HepG2 (cell line): ENCODE results near the gene NTM. TPM values are rescaled to one million over a fixed set of nuclear protein-coding genes. Genes with fewer than 3 reads are reported as not detected.

Experiments used
- ATAC-seq: fragments of 200-7000 bp; cut with Tn5 transposase; 3 replicates; pipeline ENCODE4 v1.9.1; 2020; ENCODE audit warnings: mild to moderate bottlenecking, moderate library complexity
- BruUV-seq: library from RNA; stranded (reverse); fragments of 400-500 nt; replicated peaks from 2 replicates; lab custom pipeline; 2021; lab: Mats Ljungman, UMichigan
- CTCF ChIA-PET: fragments of 300-600 bp; formaldehyde crosslinking; extraction: SDS; loops from one replicate; lab custom pipeline; 2021; ENCODE audit warnings: low total read pairs, inconsistent platforms, low intra/inter-chr PET ratio; lab: Yijun Ruan, JAX
- POLR2A ChIA-PET: fragments of 350-600 bp; sonication (Branson Sonifier 250); formaldehyde crosslinking; loops from one replicate; lab custom pipeline; 2020; ENCODE audit warnings: antibody characterized with exemption, inconsistent platforms; lab: Yijun Ruan, JAX
- DNase-seq: peaks from one replicate; pipeline ENCODE4 v3.0.0-alpha.2; 2015; ENCODE audit warnings: low spot score
- FAIRE-seq: peaks from 3 replicates; lab custom pipeline; 2011; peaks lifted over from hg19 to GRCh38; lab: Jason Lieb, UNC
- H2AFZ ChIP-seq: one replicate; pipeline ENCODE4 v1.6.1; 2011; ENCODE audit warnings: low read length, inconsistent platforms
- H3K27ac ChIP-seq: fragments of 300-600 bp; 3 replicates; pipeline ENCODE4 v1.8.0; 2011; ENCODE audit warnings: mixed run types, mild to moderate bottlenecking, mixed read lengths, low read length, inconsistent platforms; ENCODE audit not compliant: insufficient read depth; ENCODE audit errors: extremely low read length
- H3K27me3 ChIP-seq, 2 experiments: fragments of 200-600 bp in 1 of 2; 2 replicates in 1 of 2; 3 replicates in 1 of 2; pipeline versions ENCODE4 v1.6.0 to v1.8.0; 2011; ENCODE audit warnings: low read length in 2 of 2, mild to moderate bottlenecking in 2 of 2, moderate library complexity in 2 of 2, inconsistent platforms in 1 of 2; ENCODE audit not compliant: insufficient read depth in 2 of 2, control insufficient read depth in 1 of 2
- H3K36me3 ChIP-seq, 2 experiments: fragments of 200-600 bp in 1 of 2; replicated peaks in 1 of 2; 2 replicates in 1 of 2; 3 replicates in 1 of 2; pipeline versions ENCODE4 v1.5.1 to v1.8.0; 2011; ENCODE audit warnings: low read length in 2 of 2, inconsistent platforms in 1 of 2; ENCODE audit not compliant: insufficient read depth in 2 of 2, control insufficient read depth in 1 of 2
- H3K4me1 ChIP-seq: 2 replicates; pipeline ENCODE4 v1.5.1; 2012; ENCODE audit warnings: low read length, inconsistent platforms; ENCODE audit not compliant: insufficient read depth
- H3K4me2 ChIP-seq: 2 replicates; pipeline ENCODE4 v1.6.0; 2011; ENCODE audit warnings: low read depth, low read length, inconsistent platforms
- H3K4me3 ChIP-seq, 3 experiments: fragments of 200-600 bp in 1 of 3; sonication (generic), shearing (Covaris generic) in 1 of 3; replicated peaks in 1 of 3; 2 replicates each; pipeline ENCODE4 v1.5.1; 2011 to 2016; ENCODE audit warnings: low read length in 3 of 3, inconsistent platforms in 2 of 3, low read depth in 2 of 3, mild to moderate bottlenecking in 2 of 3, control low read depth in 1 of 3, mixed read lengths in 1 of 3; ENCODE audit not compliant: insufficient read depth in 1 of 3
- H3K79me2 ChIP-seq: one replicate; pipeline ENCODE4 v1.6.1; 2011; ENCODE audit warnings: low read length, inconsistent platforms; ENCODE audit not compliant: insufficient read depth
- H3K9ac ChIP-seq: 2 replicates; pipeline ENCODE4 v1.6.0; 2011; ENCODE audit warnings: mild to moderate bottlenecking, low read depth, low read length, inconsistent platforms; ENCODE audit not compliant: insufficient read depth
- H3K9me3 ChIP-seq: 2 replicates; pipeline ENCODE4 v1.5.1; 2012; ENCODE audit warnings: mild to moderate bottlenecking, low read length
- H4K20me1 ChIP-seq: 2 replicates; pipeline ENCODE4 v1.6.0; 2011; ENCODE audit warnings: inconsistent platforms, mild to moderate bottlenecking, low read length, moderate library complexity; ENCODE audit not compliant: insufficient read depth
- SIX1 ChIP-seq: sonication (generic); formaldehyde crosslinking; IDR thresholded peaks from 2 replicates; pipeline ENCODE4 v1.4.0; 2020; ENCODE audit warnings: missing genetic modification reagents, borderline replicate concordance
- SMC3 ChIP-seq: IDR thresholded peaks from 2 replicates; pipeline ENCODE4 v1.6.1; 2011; ENCODE audit warnings: low read length, improper control_type of control experiment
- STAG1 ChIP-seq: sonication (generic); formaldehyde crosslinking; IDR thresholded peaks from 2 replicates; pipeline ENCODE4 v1.4.0; 2020; ENCODE audit warnings: missing genetic modification reagents
- YY1 ChIP-seq: IDR thresholded peaks from 2 replicates; pipeline ENCODE4 v1.6.1; 2011; ENCODE audit warnings: low read length, low read depth, moderate library complexity, mild to moderate bottlenecking; ENCODE audit not compliant: insufficient read depth, insufficient replicate concordance
- ZNF230 ChIP-seq: sonication (generic); formaldehyde crosslinking; IDR thresholded peaks from 2 replicates; pipeline ENCODE4 v1.4.0; 2020; ENCODE audit warnings: mild to moderate bottlenecking, missing genetic modification reagents
- WGBS: methylation state at CpG from one replicate; pipeline ENCODE4 v1.1.6; 2017; ENCODE audit warnings: low lambda C conversion rate; 5-methylcytosine and 5-hydroxymethylcytosine counted together
- in situ Hi-C: cut with HindIII; loops from 2 replicates; pipeline ENCODE4 v1.10.0; 2017; ENCODE audit warnings: low pct_unique_long_range_greater_than_20kb; ENCODE audit not compliant: extremely low pct_ligation_motif_present
- intact Hi-C: fragments of 100-400 bp; cut with micrococcal nuclease; formaldehyde crosslinking; loops from one replicate; pipeline ENCODE4 v1.10.0; 2022; ENCODE audit not compliant: unreplicated experiment
- polyA plus RNA-seq, 8 experiments: library from polyadenylated mRNA; depleted of rRNA in 3 of 8; stranded (reverse) in 7 of 8; unstranded in 1 of 8; fragments of >200 nt; fragmentation: Illumina TruSeq in 4 of 8; extraction: Trizol in 4 of 8; gene quantifications; 2 replicates each; pipeline versions ENCODE4 v1.2.1 to v1.2.3, GENCODE V29; 2011 to 2016; ENCODE audit warnings: low read depth in 4 of 8, missing spikeins in 1 of 8, mixed read lengths in 1 of 8; ENCODE audit not compliant: insufficient read depth in 1 of 8
- total RNA-seq, 5 experiments: library from RNA; depleted of rRNA; stranded (reverse); fragments of >200 nt; fragmentation: Illumina TruSeq; extraction: Trizol; gene quantifications; 2 replicates each; pipeline ENCODE4 v1.2.3, GENCODE V29; 2016; ENCODE audit warnings: low read depth in 1 of 5
- TF ChIP-seq, protein P1 (sequence below): sonication (generic); formaldehyde crosslinking; IDR thresholded peaks from 2 replicates; pipeline ENCODE4 v1.5.0; 2020; ENCODE audit warnings: mild to moderate bottlenecking, missing genetic modification reagents, moderate library complexity
- TF ChIP-seq, protein P2 (sequence below): IDR thresholded peaks from 2 replicates; pipeline ENCODE4 v1.6.1; 2016; ENCODE audit warnings: control low read depth

Gene NTM
- total and polyA plus RNA-seq, 2 of the 13 experiments (the other 11 are each of a cell fraction or from before 2014, with no cell fraction given) = not detected

DNA sequence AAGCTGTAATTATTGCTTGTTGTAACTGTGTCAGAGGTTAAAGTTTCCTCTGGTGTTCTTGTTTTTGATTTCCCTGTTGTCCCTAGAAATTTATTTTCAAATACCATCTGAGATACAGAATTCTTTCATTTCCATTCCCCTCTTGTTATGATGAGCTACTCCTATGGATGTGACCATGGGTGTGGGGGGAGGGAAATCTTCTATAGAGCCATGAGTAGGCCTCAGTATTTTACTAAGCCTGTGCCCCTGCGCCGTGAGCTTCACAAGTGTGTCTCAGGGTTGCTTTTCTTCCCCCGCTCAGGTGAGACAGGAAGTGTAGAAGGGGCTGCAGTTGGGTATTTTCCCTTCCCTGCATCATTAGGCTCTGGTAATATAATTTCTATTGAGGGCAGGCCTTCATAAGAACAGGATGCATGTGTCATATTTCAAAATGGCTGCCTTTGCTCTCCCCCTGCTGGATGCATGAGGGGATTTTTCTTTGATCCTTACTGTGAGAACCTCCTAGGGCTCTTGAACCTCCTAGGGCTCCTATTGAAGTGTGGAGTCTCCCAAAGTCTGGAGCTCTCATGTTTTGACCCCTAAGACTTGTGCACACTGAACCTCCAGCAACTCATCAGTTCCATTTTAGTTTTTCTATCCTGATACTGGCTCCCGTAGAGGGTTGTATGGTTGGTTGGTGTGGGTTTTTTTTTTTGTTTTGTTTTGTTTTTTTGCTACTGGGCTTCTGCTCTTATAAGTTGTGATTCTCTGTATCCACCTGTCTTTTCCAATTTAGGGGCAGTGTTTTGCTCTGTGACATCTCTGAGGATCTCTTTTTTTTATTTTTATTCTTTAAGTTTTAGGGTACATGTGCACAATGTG, 658.2 kb downstream of the NTM start:
- no peaks in the 10 kb centered on the region for H3K4me1 ChIP-seq
- 75% methylated on average over 4 of the region's 4 CpGs for WGBS
- ChIA-PET POLR2A (no interaction called here), CTCF (interaction anchor here (0.7 to 2.4 kb wide), 3 partner anchors 161 to 334 kb away, joined by 3 to 10 read pairs (median 6); no protein-coding TSS in a partner anchor)
- peak; percentile 16 for DNase-seq
- TF ChIP-seq SIX1 (CRISPR knock-in tag) (0 out of 2 replicates have a peak, but pooled peaks have one; percentile 27), SMC3 (peak; percentile 55; the same call in 1 of the 2 replicates), STAG1 (CRISPR knock-in tag) (peak; percentile 48), YY1 (peak; percentile 63), ZNF230 (no peak)
- TF ChIP-seq, protein P1, sequence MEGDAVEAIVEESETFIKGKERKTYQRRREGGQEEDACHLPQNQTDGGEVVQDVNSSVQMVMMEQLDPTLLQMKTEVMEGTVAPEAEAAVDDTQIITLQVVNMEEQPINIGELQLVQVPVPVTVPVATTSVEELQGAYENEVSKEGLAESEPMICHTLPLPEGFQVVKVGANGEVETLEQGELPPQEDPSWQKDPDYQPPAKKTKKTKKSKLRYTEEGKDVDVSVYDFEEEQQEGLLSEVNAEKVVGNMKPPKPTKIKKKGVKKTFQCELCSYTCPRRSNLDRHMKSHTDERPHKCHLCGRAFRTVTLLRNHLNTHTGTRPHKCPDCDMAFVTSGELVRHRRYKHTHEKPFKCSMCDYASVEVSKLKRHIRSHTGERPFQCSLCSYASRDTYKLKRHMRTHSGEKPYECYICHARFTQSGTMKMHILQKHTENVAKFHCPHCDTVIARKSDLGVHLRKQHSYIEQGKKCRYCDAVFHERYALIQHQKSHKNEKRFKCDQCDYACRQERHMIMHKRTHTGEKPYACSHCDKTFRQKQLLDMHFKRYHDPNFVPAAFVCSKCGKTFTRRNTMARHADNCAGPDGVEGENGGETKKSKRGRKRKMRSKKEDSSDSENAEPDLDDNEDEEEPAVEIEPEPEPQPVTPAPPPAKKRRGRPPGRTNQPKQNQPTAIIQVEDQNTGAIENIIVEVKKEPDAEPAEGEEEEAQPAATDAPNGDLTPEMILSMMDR = peak; percentile 64
- TF ChIP-seq, protein P2, sequence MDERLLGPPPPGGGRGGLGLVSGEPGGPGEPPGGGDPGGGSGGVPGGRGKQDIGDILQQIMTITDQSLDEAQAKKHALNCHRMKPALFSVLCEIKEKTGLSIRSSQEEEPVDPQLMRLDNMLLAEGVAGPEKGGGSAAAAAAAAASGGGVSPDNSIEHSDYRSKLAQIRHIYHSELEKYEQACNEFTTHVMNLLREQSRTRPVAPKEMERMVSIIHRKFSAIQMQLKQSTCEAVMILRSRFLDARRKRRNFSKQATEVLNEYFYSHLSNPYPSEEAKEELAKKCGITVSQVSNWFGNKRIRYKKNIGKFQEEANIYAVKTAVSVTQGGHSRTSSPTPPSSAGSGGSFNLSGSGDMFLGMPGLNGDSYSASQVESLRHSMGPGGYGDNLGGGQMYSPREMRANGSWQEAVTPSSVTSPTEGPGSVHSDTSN (CRISPR knock-in tag) = no peak
- no TSS peak for BruUV-seq
- no peak for FAIRE-seq
- H4K20me1 ChIP-seq = no peaks in the 10 kb centered on the region
- H2AFZ ChIP-seq = no peak overlapping the region
- H3K27ac ChIP-seq = no peak overlapping the region
- peak; percentile 82 for ATAC-seq
- in situ Hi-C loops = loop anchor here (10.0 to 25.0 kb wide), 2 partner anchors 164 to 291 kb away; no protein-coding TSS in a partner anchor
- no peaks in the 10 kb centered on the region for H3K79me2 ChIP-seq
- no peak overlapping the region for H3K4me3 ChIP-seq
- H3K4me2 ChIP-seq = no peak overlapping the region
- H3K36me3 ChIP-seq = no peaks in the 10 kb centered on the region
- no peaks in the 10 kb centered on the region for H3K9me3 ChIP-seq
- H3K9ac ChIP-seq = no peak overlapping the region
- H3K27me3 ChIP-seq = no peaks in the 10 kb centered on the region
- intact Hi-C loops = loop anchor here (1.0 to 5.0 kb wide), 2 partner anchors 280 to 336 kb away; no protein-coding TSS in a partner anchor
